Fibroblast of the aortic adventitia (primary cell): Measurements from ENCODE around the gene PKMYT1. TPM values are rescaled to one million over a fixed set of nuclear protein-coding genes. Genes with fewer than 3 reads are reported as not detected.

ENCODE experiments used
- DNase-seq: peaks from one replicate; pipeline ENCODE4 v3.0.0-alpha.2; 2010; ENCODE audit warnings: low read depth
- H3K4me3 ChIP-seq: 2 replicates; pipeline ENCODE4 v1.5.1; 2011; ENCODE audit warnings: low read depth, mild to moderate bottlenecking, control low read depth, low read length, moderate library complexity
- total RNA-seq: library from RNA; depleted of rRNA; stranded (reverse); fragments of >200 nt; gene quantifications from 2 replicates; pipeline ENCODE4 v1.2.3, GENCODE V29; 2012; ENCODE audit warnings: low replicate concordance
- TF ChIP-seq, protein P1 (sequence below): IDR thresholded peaks from 2 replicates; pipeline ENCODE4 v1.5.1; 2011; ENCODE audit warnings: mild to moderate bottlenecking, low read length, control low read depth, inconsistent platforms; ENCODE audit not compliant: insufficient read depth

The PKMYT1 gene
- total RNA-seq: 1.5 and 24.5 TPM in 2 replicates

DNA sequence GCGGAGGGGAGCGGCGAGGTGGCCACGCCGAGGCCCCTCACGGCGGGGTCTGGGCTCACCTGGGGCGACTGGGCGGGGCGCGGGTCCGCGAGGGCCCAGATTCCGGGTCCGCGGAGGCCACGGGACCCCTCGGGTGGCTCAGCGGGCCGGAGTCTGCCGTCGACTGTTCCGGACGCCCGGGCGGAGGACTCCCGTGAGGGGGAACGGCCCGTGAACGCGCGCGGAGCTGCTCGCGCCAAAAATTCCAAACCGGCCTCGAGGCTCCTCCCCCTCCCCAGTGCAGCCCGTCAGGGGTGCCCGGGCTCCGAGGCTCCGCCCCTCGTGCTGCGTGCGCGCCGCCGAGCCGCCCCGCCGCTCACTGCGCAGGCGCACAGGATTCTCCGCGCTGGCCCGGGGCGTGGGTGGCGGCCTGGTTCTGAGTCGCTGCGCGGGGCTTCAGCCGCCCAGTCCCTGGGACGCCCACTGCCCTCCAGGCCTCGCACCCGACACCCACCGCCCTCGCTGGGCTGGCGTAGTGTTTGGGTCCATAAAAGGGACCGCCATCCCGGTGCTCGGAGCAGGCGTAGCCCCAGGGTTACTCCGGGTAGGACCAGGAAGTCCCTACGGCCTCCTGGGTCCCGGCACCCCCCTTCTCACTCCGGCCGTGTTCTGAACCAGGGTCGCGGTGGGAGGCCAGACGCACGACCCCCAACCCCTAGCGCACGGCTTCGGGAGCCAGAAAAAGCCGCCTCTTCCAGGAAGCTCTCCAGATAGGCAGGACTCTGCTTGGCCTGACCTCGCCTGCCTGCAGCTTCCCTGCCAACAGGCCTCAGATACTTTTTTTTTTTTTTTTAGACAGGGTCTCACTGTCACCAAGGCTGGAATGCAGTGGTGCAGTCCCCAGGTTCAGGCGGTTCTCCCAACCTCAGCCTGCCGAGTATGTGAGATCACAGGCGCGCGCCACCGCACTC is at the start of gene PKMYT1:
TSS of gene PKMYT1 (minus strand) at position 220 of the 950 bp plus-strand sequence. CDS start 789 bp downstream, outside the sequence.
- TF ChIP-seq, protein P1, sequence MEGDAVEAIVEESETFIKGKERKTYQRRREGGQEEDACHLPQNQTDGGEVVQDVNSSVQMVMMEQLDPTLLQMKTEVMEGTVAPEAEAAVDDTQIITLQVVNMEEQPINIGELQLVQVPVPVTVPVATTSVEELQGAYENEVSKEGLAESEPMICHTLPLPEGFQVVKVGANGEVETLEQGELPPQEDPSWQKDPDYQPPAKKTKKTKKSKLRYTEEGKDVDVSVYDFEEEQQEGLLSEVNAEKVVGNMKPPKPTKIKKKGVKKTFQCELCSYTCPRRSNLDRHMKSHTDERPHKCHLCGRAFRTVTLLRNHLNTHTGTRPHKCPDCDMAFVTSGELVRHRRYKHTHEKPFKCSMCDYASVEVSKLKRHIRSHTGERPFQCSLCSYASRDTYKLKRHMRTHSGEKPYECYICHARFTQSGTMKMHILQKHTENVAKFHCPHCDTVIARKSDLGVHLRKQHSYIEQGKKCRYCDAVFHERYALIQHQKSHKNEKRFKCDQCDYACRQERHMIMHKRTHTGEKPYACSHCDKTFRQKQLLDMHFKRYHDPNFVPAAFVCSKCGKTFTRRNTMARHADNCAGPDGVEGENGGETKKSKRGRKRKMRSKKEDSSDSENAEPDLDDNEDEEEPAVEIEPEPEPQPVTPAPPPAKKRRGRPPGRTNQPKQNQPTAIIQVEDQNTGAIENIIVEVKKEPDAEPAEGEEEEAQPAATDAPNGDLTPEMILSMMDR: no peak
- peak within 1 kb of the TSS; percentile 86 for H3K4me3 ChIP-seq
- DNase-seq: peak; percentile 79

DNA sequence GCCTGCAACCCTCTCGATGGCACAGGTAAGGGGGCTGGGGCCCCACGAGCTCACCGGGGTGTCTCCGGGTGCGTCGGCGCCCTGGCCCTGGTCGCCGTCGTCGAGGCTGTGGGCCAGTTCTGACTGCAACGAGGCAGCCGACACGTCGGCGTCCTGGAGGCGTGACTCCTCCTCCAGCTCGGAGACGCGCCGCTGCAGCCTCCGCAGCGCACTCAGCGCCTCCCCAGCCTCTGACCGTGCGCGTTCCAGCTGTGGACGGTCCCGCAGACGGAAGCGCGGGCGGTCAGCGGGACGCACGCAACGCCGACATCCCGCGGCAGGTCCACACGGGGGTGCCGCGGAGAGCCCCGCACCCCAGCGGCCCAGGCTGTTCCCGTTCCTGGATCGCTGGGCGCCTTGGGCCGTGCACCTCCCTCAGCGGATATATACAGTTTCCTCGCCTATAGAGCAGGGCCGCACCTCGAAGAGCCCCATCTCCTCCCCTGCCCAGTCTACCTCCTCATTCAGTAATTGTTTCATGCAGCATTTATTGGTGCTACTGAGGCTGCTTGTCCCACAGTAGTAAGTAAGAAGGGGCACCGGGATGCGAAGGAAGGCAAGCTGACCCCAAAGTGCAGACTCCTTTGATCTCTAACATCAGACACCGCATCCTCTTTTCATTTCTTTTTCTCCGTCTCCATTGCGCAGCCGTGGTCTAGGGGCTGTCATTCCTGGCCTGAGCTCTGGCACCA is 49.4 kb upstream of the PKMYT1 start:
- DNase-seq: peak; percentile 13
- TF ChIP-seq, protein P1: no peak
- no peak overlapping the region for H3K4me3 ChIP-seq

DNA sequence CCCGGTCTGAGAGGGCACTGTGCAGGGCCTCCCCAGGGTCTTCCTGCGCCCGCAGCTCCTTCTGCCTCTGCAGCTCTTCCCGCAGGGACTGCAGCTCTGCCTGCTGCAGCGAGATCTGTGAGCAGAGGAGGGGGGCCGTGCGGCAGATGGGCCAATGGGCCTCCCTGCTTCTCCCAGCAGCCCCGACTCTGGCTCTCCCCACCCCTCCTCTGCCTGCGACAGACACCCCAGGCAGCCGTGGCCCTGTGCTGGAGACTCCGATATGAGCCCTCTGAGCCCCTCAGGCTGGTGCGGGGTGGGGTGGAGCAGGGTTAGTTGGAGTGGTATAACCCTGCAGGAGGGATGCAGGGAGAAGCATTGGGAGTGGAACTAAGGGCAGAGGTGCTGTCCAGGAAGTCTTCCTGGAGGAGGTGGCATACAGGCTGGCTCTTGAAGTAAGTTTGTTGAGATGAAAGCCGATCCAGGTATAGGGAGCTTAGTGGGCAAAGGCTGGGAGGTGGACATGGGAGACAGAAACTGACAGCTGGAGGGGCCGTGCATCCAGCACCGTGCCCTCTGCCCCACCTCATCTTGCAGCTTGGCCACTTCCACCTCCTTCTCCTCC is 48.6 kb upstream of the PKMYT1 start:
- DNase-seq: no peak
- TF ChIP-seq, protein P1: no peak
- H3K4me3 ChIP-seq: no peak overlapping the region

DNA sequence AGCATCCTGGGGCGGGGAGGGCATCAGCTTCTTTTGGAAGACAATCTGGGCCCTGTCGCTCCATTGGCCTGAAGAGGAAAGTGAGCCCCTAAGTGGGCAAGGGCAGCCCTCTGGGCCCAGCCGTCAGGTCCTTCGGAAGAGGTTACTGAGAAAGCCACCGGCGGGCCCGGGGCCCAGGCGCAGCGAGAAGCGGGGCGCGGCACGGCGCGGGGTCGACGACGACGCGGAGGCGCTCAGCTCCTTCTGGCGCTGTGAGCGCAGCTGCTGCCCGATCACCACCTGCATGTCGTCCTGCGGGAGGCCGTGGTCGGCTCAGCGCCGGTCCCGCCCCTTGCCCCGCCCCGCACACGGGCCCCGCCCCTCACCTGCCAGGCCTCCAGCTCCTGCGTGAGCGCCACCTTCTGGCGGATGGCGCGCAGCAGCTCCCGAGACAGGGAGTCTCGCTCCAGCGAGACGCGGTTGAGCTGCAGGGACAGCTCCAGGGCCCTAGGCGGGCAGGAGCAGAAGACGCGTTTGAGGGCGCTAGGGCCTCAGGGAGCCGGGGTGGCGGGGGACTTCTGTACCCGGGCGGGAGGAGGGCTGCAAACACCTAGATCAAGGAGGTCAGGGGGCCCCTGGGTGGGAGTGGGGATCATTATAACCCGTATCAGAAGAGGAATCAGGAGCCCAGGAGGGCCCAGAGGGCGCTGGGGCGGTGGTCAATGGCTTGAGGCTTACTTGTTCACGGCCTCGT is 47.9 kb upstream of the PKMYT1 start:
- TF ChIP-seq, protein P1: peak; percentile 59
- H3K4me3 ChIP-seq: no peak overlapping the region
- DNase-seq: peak; percentile 39

DNA sequence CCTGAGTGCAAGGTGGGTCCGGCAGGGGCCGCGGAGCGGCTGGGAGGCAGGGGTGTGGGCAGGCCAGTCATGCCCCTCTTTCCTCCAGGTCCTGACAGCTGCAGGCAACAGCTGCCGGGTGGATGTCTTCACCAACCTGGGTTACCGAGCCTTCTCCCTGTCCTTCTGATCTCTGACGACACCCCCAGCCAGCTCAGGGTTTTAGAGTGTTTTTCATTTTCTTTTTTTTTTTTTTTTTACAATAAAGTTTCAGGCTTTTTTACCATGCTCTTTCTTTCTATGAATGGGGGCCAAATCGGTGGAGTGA is 47.2 kb upstream of the PKMYT1 start:
- DNase-seq: no peak
- TF ChIP-seq, protein P1: no peak

More for the DNA sequence above, 47.2 kb upstream of the PKMYT1 start:
- no peak overlapping the region for H3K4me3 ChIP-seq
